ELR (cell line): ENCODE results near the gene APBA3.

ENCODE experiments used
- DNase-seq: peaks from one replicate; pipeline ENCODE4 v3.0.0-alpha.2; 2015; ENCODE audit warnings: low read depth

APBA3 gene

GRCh38 chr19:3746371-3747056 lies 15.0 kb downstream of the APBA3 start:
- no peak for DNase-seq

DNA sequence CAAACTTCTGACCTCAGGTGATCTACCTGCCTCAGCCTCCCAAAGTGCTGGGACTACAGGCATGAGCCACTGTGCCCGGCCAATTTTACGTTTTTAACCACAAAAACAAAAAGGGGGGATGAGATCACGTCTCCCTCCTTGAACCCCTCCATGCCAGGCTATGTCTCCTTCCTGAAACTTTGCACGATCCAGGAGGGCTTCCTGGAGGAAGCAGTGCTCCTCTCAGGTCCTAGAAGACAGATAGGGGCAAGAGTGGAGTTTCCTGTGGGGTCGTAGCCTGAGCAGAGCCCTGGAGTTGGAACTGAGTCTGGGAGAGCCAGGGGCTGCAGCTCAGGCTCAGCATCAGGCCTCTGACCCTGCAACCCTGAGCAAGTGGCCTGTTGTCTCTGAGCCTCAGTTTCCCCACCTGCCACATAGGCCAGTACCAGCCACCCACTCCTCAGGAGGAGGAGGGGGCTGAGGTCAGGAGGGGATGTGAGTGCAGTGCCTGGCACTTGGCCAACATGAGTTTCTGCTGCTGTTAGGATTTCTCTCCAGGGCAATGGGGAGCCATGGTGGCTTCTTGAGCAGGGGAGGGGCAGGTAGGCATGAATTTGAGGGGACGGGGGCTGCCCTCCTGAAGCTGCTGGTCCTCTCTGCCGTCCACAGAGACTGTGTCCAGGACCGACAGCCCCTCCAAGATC lies 16.0 kb downstream of the APBA3 start:
- no peak for DNase-seq

GRCh38 chr19:3743486-3743885 lies 18.0 kb downstream of the APBA3 start:
- DNase-seq: peak; percentile 46

GRCh38 chr19:3740431-3740830 lies 21.1 kb downstream of the APBA3 start:
- DNase-seq: no peak

DNA sequence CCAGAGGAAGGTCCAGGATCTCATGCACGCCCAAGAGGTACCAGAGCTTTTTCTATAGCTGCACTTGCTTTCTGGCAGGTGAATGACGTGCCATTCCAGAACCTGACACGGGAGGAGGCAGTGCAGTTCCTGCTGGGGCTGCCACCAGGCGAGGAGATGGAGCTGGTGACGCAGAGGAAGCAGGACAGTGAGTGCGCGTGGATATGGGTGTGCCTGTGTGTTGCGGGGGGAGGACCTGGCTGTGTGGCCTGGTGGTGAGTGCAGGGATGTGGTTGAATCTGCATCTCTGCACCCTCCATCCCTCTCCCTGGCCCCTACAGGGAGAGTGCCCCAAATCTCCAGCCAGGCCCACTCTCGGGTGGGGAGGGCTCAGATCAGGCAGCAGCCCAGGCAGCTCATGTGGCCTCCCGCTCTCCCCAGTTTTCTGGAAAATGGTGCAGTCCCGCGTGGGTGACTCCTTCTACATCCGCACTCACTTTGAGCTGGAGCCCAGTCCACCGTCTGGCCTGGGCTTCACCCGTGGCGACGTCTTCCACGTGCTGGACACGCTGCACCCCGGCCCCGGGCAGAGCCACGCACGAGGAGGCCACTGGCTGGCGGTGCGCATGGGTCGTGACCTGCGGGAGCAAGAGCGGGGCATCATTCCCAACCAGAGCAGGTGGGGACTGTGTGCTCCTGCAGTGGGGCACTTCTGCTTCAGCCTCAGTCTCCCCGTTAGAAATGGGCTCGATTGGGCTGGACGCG lies 22.8 kb downstream of the APBA3 start:
- no peak for DNase-seq

DNA sequence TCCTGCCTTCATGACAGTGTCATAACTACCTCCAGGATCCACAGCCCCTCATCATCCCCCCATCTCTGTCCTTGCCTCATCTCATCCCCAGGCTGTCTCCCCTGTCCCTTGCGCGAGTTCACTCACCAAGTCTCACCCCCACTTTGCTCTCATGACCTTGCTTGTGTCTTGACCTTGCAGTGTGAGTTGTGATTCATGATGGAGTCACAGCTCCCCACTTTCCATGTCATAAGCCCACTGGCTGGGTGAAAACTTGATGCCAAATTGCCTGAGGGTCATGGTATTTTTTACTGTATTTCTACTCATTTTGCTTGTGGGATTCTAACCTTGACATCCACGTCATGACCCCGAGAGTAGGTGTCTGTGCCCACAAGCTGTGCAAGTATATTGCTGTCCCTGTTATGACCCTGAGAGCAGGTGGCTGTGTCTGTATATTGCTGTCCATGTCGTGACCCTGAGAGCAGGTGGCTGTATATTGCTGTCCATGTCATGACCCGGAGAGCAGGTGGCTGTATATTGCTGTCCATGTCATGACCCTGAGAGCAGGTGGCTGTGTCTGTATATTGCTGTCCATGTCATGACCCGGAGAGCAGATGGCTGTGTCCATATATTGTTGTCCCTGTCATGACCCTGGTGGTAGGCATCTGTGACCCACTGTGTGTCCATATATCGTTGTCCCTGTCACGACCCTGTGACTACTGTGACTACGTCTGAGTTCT lies 23.8 kb downstream of the APBA3 start:
- DNase-seq: peak; percentile 30

DNA sequence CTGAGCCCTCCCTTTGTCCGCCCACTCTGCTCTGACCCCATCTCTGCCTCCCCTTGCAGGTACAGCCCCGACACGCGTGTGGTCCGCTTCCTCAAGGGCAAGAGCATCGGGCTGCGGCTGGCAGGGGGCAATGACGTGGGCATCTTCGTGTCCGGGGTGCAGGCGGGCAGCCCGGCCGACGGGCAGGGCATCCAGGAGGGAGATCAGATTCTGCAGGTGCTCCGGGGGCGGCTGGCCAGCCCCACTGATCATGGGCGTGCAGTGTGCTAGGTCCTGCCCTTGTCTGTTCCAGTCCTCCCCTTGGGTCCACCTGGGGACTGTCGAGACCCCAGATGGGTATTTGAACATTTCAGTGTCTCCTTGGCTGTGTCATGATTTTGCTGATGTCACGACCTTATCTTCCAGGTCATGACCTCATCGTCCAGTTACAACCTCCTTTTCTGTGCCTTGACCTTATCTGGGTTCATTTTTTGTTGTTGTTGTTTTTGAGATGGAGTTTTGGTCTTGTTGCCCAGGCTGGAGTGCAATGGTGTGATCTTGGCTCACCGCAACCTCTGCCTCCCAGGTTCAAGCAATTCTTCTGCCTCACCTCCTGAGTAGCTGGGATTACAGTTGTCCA lies 25.3 kb downstream of the APBA3 start:
- no peak for DNase-seq

DNA sequence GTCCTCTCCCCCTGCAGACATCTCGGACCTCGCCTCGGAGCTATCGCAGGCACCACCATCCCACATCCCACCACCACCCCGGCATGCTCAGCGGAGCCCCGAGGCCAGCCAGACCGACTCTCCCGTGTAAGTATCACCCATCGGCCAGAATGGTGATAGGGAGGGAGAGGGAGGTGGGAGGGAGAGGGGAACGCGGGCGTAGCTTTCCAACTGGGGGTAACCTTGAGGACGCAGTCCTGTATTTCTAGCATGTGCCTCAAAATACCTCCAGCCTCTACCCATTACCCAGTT lies 27.2 kb downstream of the APBA3 start:
- no peak for DNase-seq

DNA sequence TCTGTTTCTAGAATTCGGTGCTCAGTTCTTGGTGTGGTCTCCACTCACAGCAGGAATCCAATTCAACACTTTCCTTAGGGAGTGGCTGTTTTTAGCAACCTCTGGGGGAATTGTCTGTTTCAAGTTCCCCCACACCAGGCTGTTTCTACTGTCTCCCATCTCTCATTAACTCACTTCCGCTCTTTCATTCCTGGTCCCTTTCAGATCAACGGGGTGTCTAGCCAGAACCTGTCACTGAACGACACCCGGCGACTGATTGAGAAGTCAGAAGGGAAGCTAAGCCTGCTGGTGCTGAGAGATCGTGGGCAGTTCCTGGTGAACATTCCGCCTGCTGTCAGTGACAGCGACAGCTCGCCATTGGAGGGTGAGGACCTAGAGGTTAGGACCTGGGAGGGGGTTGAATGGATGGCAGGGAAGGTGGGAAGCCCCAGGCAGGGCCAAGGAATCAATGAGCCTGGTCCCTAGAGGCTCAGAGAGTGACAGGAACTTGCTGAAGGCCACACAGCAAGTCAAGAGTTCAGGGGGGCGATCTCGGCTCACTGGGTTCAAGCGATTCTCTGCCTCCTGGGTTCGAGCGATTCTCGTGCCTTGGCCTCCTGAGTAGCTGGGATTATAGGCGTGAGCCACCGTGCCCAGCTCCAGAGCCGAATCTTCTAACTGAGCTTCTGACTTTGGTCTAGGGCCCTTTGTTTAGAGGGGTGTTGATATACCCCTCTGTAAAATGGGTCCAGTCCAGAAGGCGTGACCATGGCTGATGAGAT lies 27.8 kb downstream of the APBA3 start:
- no peak for DNase-seq

- no peak for DNase-seq
These were observed 29.4 kb downstream of the APBA3 start for GRCh38 chr19:3732108-3732507.

GRCh38 chr19:3730457-3730958 lies 31.0 kb downstream of the APBA3 start:
- DNase-seq: no peak

DNA sequence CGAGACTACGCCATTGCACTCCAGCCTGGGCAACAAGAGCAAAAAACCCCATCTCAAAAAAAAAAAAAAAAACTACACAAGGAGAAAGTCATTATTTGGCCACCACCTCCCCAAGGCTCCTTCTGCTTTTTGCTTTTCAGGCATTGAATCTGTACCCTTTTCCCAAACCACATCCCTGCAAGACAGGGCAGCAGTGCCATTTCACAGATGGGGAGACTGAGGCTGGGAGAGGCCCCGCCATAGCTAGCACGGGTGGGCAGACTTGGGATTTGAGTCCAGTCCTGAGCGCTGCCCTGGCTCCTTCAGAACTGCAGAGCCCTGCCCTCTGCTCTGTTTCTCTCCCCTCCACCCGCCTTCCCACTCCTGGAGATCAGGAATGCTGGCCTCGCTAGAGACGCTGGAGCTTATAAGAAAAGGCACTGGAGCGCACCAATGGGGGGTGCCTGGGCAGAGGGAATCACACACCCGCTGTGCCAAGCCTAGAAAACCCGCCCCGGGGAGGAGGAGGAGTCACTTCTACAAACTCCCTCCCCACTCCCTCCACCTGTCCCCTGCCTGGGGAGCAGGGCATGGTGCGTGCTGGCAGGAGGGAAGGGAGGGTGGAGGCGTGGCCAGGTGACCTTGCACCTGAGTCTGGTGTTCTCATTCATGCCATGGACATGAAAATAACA lies 35.7 kb downstream of the APBA3 start:
- peak; percentile 30 for DNase-seq

DNA sequence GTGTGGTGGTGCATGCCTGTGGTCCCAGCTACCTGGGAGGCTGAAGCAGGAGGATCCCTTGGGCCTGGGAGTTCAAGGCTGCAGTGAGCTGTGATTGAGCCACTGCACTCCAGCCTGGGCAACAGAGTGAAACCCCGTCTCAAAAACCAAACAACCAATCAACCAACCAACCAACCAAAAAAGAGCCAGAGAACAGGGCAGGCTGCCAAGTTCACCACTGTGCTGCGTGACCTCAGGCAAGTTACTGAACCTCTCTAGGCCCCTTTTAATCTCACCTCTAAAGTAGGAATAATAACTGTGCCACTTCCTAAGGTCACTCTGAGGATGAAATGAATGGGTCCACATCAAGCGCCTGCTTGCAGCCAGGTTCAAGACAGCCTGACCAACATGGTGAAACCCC lies 36.4 kb downstream of the APBA3 start:
- no peak for DNase-seq

DNA sequence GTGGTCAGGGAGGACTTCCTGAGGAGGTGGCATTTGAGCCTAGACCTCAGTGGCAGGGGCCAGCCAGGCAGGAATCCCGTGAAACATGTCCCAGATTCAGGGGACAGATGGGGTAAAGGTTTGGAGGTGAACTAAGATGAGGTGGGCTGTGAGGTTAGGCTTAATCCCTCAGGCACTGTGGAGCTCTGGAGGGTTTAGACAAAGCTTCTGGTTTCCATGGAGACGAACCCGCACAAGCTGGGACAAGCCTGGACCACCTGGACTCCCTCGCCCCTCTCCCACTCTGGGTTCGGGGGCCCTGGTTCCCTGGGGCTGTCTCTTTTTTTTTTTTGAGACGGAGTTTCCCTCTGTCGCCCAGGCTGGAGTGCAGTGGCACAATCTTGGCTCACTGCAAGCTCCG lies 37.6 kb downstream of the APBA3 start:
- DNase-seq: no peak

- no peak for DNase-seq
These were observed 38.4 kb downstream of the APBA3 start for GRCh38 chr19:3723110-3723488.

DNA sequence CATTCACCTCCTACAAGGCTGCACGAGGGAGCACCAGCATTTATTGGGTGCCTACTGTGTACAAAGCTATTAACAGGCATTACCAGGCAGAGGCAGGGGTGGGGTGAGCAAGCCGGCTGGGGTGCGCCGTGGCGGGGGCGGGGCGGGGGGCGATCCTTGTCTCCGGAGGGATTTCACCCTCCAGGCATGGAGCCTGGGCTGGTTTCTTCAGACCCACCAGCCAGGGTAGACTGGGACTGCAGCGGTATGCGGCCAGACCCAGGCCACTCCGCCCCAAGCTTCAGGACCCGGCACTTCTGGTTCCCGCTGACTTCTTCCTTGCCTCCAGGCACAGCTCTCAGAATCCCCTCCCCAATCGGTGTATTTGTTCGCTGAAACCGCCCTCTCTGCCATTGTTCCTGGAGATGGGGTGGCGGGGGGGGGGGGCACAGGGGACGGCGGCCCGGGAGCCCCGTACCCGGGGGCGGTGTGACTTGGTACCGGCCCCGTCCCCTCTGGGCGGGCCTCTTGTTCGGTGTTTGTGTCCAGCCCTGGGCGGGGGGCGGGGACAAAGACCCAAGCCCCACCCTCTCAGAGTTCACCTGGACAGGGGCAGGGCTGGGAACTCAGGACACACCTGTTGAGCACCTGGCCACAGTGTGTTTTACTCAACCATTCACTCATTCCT lies 38.9 kb downstream of the APBA3 start:
- DNase-seq: no peak

- DNase-seq: no peak
These were observed 39.5 kb downstream of the APBA3 start for GRCh38 chr19:3721887-3722442.

DNA sequence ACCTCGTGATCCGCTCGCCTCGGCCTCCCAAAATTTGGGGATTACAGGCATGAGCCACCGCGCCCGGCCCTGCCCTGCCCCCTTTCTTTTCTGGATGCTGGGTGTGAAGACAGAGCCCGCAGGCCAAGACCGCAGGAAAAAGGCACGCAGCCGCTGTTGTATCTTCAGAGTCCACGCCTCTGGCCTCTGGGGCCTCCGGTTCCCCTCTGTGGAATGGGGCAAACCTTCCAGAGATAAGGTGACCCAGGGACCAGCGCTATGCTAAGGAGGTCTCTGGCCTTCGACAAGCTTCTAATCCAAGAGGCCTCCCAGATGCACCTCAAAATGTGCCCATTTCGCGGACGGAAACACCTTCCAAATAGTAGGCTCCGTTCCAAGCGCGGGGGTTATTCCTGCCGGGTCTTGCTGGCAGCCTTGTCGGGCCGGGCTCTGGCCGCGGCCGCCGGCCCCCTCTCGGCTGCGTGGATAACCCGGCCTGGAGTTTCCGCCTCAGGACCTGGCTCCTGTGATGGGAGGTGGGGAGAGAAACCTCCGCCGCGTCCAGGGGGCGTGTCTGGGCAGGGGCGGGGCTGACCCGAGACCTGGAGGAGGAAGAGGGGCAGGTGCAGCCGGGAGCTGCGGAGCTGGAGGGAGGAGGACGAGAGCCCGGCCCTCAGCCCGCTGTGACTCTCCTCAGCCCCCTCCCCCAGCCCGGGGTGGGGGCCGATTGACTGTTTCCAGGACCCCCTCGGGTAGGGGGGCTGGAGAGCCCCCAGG lies 40.2 kb downstream of the APBA3 start:
- DNase-seq: peak; percentile 84

DNA sequence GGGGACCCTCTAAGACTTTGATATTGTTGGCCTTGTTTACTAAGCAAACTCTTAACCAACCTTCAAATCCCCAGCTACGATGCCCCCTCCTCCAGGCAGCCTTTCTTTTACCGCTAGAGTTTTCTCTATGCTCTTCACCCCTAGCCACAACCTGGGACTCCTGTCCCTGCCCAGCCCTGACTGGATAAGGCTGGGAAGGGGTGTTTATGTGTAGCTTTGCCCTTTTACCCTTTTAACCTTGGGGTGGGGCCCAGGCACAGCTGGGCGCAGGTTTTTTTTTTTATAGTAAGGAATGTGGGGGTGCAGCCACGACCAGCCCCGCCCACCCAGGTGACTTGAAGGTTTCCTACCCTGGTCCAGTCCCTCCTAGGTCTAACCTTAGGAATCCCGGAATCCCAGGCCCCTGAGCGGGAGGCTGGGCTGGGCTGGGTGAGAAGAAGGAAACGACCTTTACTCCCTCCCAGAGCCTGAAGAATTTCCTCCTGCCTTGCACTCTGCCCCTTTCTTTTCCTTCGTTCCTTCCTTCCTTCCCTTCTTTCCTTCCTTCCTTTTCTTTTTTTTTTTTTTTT lies 41.1 kb downstream of the APBA3 start:
- DNase-seq: no peak
